ENCODE measurements around the gene CAT. TPM values are rescaled to one million over a fixed set of nuclear protein-coding genes. Genes with fewer than 3 reads are reported as not detected.

CAT gene
- total and polyA plus RNA-seq, 12 donors = 42.0 to 134 (median 79.6) TPM

DNA sequence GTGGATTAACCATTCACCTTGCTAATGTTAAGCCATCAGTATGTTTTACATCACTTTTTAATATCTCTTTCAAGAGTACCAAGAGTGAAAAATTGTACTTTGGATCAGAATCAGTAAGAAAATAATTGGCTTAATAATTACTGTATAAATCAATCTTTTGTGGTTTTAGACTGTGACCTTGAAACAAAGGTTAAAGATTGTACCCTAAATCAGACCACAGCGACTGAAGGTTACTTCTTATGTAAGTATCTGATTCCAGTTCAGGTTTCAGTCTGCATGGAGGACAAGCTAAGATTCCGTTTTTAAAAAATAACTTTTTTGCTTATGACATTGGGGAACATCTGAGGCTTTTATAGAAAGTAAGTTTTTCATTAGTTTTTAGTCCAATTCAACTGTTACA is 18.9 kb downstream of the CAT start:
- no peak for DNase-seq
- TF ChIP-seq, protein P1, sequence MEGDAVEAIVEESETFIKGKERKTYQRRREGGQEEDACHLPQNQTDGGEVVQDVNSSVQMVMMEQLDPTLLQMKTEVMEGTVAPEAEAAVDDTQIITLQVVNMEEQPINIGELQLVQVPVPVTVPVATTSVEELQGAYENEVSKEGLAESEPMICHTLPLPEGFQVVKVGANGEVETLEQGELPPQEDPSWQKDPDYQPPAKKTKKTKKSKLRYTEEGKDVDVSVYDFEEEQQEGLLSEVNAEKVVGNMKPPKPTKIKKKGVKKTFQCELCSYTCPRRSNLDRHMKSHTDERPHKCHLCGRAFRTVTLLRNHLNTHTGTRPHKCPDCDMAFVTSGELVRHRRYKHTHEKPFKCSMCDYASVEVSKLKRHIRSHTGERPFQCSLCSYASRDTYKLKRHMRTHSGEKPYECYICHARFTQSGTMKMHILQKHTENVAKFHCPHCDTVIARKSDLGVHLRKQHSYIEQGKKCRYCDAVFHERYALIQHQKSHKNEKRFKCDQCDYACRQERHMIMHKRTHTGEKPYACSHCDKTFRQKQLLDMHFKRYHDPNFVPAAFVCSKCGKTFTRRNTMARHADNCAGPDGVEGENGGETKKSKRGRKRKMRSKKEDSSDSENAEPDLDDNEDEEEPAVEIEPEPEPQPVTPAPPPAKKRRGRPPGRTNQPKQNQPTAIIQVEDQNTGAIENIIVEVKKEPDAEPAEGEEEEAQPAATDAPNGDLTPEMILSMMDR (IDR thresholded peaks at IDR 0.05) = no peak
- WGBS, 2 donors = 95 to 99% methylated on average over 2 of the region's 2 CpGs
- H3K27me3 ChIP-seq = no peaks in the 10 kb centered on the region
- H3K27ac ChIP-seq = no peak overlapping the region
- no peaks in the 10 kb centered on the region for H3K9me3 ChIP-seq
- H3K4me1 ChIP-seq = peaks cover 0 to 18% (median 0%) of the 10 kb centered on the region in 9 donors
- intact Hi-C loops (cut with DNase I) = no loop called here
- no peak overlapping the region for H3K4me3 ChIP-seq
- peaks cover 0 to 100% (median 63%) of the 10 kb centered on the region in 9 donors for H3K36me3 ChIP-seq
- ATAC-seq = no peak

DNA sequence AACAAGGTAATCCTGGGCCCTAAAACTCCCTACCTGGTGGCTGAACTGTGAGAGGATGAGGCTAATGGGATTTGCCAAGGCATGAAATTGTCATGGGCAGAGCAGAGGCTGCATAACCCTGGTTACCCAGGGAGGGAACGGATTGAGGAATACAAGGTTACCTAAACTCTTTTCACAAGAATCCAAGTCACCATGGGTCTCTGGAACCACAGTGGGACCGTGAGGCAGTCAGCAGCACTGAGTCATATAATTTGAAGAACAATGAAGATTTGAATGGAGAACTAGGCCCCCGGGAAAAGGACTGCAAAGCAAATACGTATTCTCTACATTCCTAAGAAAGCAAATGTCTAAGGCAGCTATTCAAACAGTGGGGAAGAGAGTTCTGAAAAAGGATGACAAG is 19.8 kb downstream of the CAT start:
- no peaks in the 10 kb centered on the region for H3K9me3 ChIP-seq
- TF ChIP-seq, protein P1 (IDR thresholded peaks at IDR 0.05) = no peak
- DNase-seq (no peak), ATAC-seq (no peak)
- peaks cover 0 to 18% (median 0%) of the 10 kb centered on the region in 9 donors for H3K4me1 ChIP-seq
- H3K4me3 ChIP-seq = no peak overlapping the region
- H3K27ac ChIP-seq = no peak overlapping the region
- no peaks in the 10 kb centered on the region for H3K27me3 ChIP-seq
- 87 to 93% methylated on average over 4 of the region's 4 CpGs for WGBS, 2 donors
- peaks cover 0 to 100% (median 64%) of the 10 kb centered on the region in 9 donors for H3K36me3 ChIP-seq
- intact Hi-C loops (cut with DNase I) = no loop called here

DNA sequence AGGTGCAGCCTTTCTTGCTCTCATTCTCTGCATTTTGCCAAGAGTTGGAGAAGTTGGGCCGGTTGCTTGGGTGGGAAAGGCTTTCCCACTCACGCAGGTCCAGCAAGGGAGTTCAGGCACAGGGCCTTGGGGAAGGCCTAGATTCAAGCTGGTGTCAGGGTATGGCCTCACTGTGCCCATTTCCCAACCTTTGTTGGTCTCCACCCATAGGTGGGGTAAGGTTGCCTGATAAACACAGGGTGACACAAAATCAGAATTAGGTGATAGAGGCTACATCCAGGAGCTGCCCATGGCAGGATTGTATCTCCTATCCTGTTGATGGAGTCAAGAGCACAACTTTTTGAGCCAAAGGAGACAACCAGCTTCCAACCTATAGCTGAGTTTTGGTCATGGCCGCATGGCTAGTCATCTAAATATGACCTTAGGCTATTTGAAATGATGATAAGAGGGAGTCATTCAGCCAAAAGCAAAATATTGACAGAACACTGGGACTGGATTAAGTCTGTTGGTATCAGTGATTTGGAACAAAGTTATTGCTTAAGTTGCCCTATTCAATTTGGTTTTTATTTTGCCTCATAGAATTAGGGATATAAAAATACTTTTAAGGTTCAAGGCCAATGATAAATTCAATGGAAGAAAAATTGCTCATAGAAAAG is 20.9 kb downstream of the CAT start:
- Histone ChIP-seq H3K9me3 (no peaks in the 10 kb centered on the region), H3K4me1 (peaks cover 0 to 9% (median 0%) of the 10 kb centered on the region in 9 donors), H3K4me3 (no peak overlapping the region), H3K27ac (no peak overlapping the region), H3K36me3 (peaks cover 1 to 100% (median 66%) of the 10 kb centered on the region in 9 donors), H3K27me3 (no peaks in the 10 kb centered on the region)
- DNase-seq (no peak), ATAC-seq (no peak)
- 94% methylated on average over 3 of the region's 3 CpGs for WGBS, 2 donors
- TF ChIP-seq, protein P1 (IDR thresholded peaks at IDR 0.05) = no peak
- intact Hi-C loops (cut with DNase I) = loop anchor here in 1 of 10 donors (10.0 kb wide), 1 partner anchor 95 kb away; no protein-coding TSS in a partner anchor

GRCh38 chr11:34460278-34460677 is 21.5 kb downstream of the CAT start:
- Histone ChIP-seq H3K4me3 (no peak overlapping the region), H3K4me1 (peaks cover 0 to 10% (median 0%) of the 10 kb centered on the region in 9 donors), H3K27ac (no peak overlapping the region), H3K36me3 (peaks cover 4 to 100% (median 71%) of the 10 kb centered on the region in 9 donors), H3K9me3 (peaks cover 0 to under 1% (median 0%) of the 10 kb centered on the region in 11 donors), H3K27me3 (no peaks in the 10 kb centered on the region)
- TF ChIP-seq, protein P1 (IDR thresholded peaks at IDR 0.05) = no peak
- intact Hi-C loops (cut with DNase I) = loop anchor here in 1 of 10 donors (10.0 kb wide), 1 partner anchor 95 kb away; no protein-coding TSS in a partner anchor
- ATAC-seq = no peak
- DNase-seq = no peak
- WGBS, 2 donors = 74 to 75% methylated on average over 4 of the region's 4 CpGs

Measured in heart right ventricle (tissue), 16 donors.